Hematopoietic multipotent progenitor cell treated with erythropoietin and hydrocortisone succinate and interleukin-3 and kit ligand, for 4 days (in vitro differentiated cells): ENCODE data around the gene JPH3.
"Not testable (repeated sequence)": the region's sequence is repeated elsewhere in the genome, so short reads cannot be mapped to it uniquely, and the experiment has no call there.

Experiments
- DNase-seq: peaks from one replicate; pipeline ENCODE4 v3.0.0-alpha.2; 2015

Gene JPH3

DNA sequence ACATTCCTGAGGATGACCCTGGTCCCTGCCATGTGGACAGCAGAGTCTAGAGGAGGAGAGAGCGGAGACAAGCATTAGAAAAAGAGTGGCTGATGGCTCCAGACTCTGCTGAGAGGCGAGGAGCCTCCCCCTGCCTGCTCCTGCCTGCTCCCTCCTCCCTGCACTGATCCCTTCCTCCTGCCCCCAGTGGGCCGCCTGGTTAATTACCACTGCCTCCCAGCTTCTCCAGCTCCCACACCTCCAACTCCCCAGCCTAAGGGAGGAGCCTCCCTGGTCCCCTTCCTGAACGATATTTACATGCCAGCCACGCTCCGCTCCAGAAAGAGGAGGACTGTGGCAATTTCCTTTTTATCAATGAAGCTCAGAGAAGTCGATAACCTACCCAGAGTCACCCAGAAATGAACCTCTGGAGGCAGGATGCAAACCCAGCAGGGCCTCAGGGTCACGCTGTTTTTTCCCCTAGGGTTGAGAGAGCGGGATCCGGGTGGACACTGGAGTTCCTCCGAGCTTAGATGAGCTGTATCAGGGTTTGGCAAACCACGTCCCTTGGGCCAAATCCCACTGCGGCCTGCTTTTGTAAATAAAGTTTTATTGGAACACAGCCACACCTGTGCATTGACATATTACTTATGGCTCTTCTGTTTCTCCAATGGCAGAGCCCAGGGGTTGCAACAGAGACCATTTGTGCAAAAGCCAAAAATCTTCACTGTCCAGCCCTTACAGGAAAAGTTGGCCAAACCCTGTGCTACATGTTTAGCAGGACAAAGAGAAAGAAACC, 27.1 kb upstream of the JPH3 start:
- no peak for DNase-seq

DNA sequence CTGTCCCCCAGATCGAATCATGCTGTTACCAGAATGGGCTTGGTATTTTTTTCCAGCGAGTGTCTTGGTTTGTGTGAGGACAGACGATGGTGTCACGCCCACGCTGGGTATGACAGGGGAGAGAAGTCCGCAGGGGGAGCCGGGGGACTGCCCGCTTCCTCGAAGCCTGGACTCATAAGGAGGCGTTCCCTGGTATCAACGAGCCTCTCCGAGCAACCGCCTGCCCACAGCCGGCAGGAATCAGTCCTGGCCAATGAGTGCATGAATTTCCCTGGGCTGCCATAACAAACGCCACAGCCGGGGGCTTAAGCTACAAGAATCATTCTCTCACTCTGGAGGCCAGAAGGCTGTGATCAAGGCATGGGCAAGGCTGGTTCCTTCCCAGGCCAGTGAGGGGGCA, 26.1 kb upstream of the JPH3 start:
- no peak for DNase-seq

DNA sequence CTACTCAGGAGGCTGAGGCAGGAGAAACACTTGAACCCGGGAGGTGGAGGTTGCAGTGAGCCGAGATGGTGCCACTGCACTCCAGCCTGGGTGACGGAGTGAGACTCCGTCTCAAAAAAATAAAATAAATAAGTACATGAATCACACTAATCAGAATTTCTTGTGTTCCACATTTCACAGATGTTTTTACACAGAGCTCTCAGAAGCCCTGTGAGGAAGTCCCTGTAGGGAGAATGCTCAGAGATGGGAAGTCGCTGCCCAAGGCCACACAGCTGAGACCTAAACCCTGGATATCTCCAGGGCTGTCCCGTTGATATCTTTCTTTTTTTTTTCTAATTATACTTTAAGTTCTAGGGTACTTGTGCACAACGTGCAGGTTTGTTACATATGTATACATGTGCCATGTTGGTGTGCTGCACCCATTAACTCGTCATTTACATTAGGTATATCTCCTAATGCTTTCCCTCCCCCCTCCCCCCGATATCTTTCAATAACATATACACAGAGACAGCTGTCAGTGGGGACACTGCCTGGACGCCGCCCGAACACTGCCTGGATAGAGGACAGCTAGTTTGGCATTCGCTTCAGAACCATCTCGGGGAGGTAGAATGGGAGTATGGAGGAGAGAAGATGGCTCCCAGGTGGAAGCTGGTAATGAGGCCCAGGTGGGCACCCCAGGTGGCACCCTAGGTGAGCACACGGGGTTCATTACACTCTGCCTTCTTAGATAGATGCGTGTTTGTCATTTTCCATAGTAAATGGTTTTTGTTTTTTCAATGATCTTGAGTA, 24.0 kb upstream of the JPH3 start:
- not testable (repeated sequence) for DNase-seq

- DNase-seq, result no peak
These were observed 22.6 kb upstream of the JPH3 start for GRCh38 chr16:87579691-87580090.

GRCh38 chr16:87580855-87581261, 21.4 kb upstream of the JPH3 start:
- DNase-seq, result no peak

- DNase-seq, result no peak
These were observed 20.5 kb upstream of the JPH3 start for GRCh38 chr16:87581857-87582215.

DNA sequence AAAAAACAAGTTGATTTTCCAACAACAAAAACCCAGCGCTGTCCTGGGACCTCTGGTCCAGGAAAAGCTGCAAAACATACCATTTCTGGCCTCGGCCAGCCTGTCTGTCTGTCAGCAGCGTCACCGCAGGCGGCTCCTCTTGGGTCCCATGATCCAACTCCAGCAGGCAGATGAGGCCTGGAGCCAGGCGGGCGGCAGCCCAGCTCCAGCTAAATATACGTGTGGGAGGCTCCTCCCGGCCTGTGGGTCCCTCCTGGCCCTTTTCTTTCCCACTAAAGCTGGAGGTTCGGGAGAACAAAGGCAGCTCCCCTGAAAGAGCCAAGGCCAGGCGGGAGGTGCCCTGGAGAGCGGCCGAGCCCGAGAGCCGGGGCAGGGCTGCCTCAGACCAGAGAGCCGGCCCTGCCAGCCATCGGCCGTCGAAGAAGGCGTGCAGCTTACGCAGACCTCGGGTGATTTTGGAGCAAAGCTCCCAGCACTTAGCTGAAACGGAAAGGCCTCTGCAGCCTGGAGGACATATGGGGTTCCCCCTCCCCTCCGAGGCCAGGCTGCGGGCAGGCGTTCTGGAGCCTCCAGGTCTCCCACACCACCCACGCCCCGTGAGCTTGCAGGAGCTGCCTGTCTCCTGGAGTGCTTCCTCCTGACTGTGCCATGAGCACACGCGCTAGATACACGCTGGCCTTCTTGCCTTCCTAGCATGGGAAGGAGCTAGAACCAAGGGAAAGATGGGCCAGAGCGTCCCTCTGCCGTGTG, 19.9 kb upstream of the JPH3 start:
- DNase-seq, result no peak

DNA sequence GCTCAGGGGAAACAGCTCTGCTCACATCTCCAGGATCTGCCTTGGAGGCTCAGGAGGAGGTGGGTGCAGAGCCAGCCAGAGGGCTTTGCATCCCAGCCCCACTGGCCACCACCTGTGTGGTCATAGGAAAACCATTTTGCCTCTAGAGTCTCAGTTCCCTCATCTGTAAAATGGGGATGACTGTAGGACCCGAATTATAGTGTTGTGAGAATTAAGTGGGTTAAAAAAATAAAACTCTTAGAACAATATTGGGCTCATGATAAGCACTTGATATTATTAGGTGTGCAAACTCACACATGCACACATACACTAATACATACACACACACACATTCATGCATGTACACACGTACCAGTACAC, 19.4 kb upstream of the JPH3 start:
- no peak for DNase-seq

GRCh38 chr16:87583453-87584131, 18.7 kb upstream of the JPH3 start:
- DNase-seq, result no peak

DNA sequence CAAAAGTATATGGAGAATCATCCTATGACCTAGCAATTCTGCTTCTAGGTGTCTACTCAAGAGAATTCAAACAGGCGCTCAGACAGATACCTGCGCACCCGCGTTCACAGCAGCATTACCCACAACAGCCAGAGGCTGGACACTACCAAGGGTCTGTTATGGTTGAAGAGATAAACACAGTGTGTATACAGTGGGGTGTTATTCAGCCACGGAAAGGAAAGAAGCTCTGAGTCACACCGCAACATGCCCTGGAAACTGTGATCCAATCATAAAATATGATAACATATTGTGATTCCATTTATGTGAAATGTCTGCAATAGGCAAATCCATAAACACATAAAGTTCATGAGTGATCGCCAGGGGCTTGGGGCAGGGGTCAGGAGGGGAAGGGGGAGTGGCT, 18.0 kb upstream of the JPH3 start:
- DNase-seq, result no peak

DNA sequence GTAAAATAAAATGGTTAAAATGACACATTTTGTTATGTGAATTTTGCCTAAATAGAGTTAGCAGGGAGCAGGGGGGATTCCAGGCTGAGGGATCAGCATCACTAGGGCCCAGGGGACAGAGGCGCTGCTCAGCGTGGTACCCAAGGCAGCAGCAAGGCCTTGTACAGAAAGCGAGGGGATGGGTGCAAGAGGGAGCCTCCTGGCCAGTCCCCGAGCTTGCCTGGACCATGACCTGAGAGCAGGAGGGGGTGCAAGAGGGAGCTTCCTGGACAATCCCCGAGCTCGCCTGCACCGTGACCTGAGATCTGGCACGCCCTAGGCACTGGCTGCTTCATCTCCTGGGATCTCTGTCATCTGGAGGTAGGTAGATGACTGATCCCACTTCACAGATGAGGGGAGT, 17.3 kb upstream of the JPH3 start:
- DNase-seq, result no peak

DNA sequence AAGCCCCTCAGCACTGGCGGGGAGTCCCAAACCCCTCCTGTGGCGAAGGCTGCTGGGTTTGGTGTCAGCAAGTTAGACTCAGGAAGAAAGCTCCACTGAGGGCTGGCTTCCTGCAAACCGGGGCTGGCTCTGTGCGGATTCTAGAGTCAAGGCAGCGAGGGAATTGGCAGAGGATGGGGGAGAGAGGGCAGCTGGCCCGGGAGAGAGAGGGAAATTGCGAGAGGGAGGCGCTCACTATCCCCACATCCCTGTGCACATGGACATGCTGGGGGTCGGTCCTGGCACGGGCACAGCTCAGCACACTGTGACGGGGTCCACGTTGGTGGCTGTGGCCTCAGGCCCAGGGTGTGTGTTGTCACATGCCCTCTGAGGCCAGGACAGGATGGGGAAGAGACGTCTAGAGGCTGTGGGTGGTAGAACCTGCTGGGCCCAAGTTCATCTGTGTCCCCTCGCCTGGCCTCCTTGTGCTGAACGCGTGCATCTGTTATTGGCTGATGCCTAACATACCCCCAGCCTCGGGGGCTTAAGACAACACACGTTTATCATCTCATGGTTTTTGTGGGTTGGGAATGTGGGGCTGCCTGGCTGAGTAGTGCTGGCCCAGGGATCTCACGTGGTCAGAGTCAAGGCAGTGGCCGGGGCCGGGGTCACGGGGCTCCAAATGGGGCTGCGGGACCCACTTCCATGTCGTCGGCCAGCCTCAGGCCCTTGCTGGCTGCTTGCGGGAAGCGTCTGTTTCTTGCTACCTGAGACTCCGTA, 16.7 kb upstream of the JPH3 start:
- no peak for DNase-seq

GRCh38 chr16:87586201-87586782, 16.0 kb upstream of the JPH3 start:
- no peak for DNase-seq

DNA sequence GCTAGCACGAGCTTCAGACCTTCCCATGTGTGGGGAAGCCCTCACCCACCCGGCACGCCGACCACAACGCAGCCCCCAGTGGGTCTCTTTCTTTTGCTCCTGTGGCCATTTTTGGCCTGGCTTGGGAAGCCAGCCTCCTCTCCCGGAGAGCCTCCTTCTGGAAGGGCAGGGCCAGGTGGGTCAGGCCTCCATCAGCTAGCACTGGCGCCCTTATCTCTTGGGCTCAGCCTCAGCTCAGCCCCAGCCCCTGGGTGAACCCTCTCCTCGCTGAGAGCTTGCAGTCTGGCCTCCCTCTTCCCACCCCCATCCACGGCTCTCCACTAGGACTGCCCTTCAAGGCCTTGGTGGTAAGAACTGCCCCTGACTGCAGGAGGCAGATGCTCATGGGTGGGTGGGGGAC, 14.7 kb upstream of the JPH3 start:
- no peak for DNase-seq

- DNase-seq, result no peak
These were observed 10.1 kb upstream of the JPH3 start for GRCh38 chr16:87592018-87592712.

DNA sequence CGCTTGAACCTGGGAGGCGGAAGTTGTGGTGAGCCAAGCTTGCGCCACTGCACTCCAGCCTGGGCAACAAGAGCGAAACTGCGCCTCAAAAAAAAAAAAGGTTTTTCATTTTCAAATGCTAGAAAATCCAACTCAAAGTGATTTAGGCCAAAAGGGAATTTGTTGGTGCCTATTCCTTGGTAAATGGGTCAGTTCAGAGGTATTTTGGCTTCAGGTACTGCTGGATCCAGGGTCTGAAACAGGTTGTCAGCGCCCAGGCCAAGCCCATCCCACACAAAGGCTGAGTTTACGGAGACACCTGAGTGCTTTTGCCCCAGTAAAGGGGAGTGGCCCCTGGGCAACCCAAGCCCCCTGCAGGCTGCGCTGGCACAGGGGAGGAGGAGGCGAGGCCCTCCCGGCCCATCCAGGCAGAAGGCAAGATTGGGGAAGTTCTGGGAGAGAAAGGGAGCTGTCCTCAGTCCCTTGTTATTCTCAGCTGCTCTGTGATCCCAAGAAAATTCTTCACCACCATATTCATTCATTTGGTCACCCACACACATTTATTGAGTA, 8.5 kb upstream of the JPH3 start:
- DNase-seq, result no peak

- no peak for DNase-seq
These were observed 6.6 kb upstream of the JPH3 start for GRCh38 chr16:87595712-87596111.

- DNase-seq, result no peak
These were observed 4.9 kb upstream of the JPH3 start for GRCh38 chr16:87597324-87597830.

DNA sequence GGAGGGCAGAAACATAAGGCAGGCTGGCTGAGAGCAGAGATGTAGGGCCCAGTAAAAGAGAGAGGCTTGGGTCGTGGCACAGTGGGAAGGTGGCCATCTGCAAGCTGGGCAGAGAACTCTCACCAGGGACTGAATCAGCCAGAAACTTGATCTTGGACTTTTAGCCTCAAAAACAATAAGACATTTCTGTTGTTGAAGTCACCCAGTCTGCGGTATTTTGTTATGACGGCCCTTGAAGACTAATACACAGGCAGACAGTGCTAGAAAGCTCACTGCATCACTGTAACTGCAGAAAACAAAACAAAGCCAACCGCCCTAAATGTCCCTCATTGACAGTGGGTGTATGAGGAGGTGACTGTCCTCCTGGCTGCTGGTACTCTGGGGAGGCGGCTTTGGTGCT, 3.9 kb upstream of the JPH3 start:
- no peak for DNase-seq

DNA sequence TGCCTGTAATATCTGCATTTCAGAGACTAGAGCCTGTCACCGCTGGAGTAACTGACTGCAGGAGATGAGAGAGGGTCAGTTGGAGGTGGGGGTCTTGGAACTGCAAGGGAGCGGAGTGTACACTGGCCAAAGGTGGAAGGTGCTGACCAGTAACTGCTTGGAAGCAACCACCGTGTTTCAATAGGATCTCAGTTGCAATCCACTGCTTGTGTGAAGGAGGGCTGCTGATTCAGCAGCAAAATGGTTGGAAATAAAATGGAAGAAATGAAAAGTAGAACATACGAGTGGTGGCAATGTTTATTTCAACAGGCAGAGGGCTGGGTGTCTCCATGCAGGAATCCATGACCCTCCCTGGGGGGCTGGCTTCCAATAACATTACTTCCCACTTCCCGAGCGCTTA, 2.1 kb upstream of the JPH3 start:
- no peak for DNase-seq

- DNase-seq, result no peak
These were observed 817 bp upstream of the JPH3 start for GRCh38 chr16:87601401-87601981.
